HCT116 (cell line): ENCODE results near the gene GARIN3. TPM values are rescaled to one million over a fixed set of nuclear protein-coding genes. Genes with fewer than 3 reads are reported as not detected.

Experiments
- CEBPB ChIP-seq: IDR thresholded peaks from 2 replicates; pipeline ENCODE4 v1.6.1; 2012; ENCODE audit warnings: low read depth
- CTCF ChIP-seq, 3 experiments: fragments of 200-600 bp in 1 of 3; sonication (generic) in 1 of 3; IDR thresholded peaks in 2 of 3; conservative IDR thresholded peaks in 1 of 3; 2 replicates each; pipeline ENCODE4 v1.5.1; 2012 to 2017; ENCODE audit warnings: low read depth in 2 of 3, low read length in 2 of 3, antibody characterized with exemption in 1 of 3, borderline replicate concordance in 1 of 3, control low read depth in 1 of 3, mild to moderate bottlenecking in 1 of 3, mixed read lengths in 1 of 3, mixed run types in 1 of 3, moderate library complexity in 1 of 3; ENCODE audit not compliant: insufficient read depth in 1 of 3
- FOSL1 ChIP-seq: IDR thresholded peaks from 2 replicates; pipeline ENCODE4 v1.6.1; 2012; ENCODE audit warnings: low read depth
- MAX ChIP-seq: IDR thresholded peaks from 2 replicates; pipeline ENCODE4 v1.6.1; 2012
- POLR2AphosphoS5 ChIP-seq: IDR thresholded peaks from 2 replicates; pipeline ENCODE4 v1.6.1; 2011; ENCODE audit warnings: mild to moderate bottlenecking, low read depth, low read length, moderate library complexity
- REST ChIP-seq: IDR thresholded peaks from 2 replicates; pipeline ENCODE4 v1.6.1; 2012; ENCODE audit warnings: low read depth
- SIN3A ChIP-seq: IDR thresholded peaks from 2 replicates; pipeline ENCODE4 v1.6.1; 2012; ENCODE audit warnings: low read depth
- TCF7L2 ChIP-seq: IDR thresholded peaks from 2 replicates; pipeline ENCODE4 v1.7.0; 2011; ENCODE audit warnings: borderline replicate concordance, inconsistent platforms; ENCODE audit not compliant: insufficient read depth, insufficient read length; ENCODE audit errors: extremely low read depth
- ZNF274 ChIP-seq: fragments of 200-500 bp; sonication (Bioruptor generic); IDR thresholded peaks from 2 replicates; pipeline ENCODE4 v1.6.1; 2014; ENCODE audit warnings: mild to moderate bottlenecking, low read depth, low read length, inconsistent platforms
- total RNA-seq: library from RNA; stranded (reverse); gene quantifications from one replicate; pipeline ENCODE4 v1.2.1, GENCODE V29; 2021; ENCODE audit not compliant: unreplicated experiment

GARIN3 gene
- total RNA-seq, 1 experiment from 2014 or later, result not detected

DNA sequence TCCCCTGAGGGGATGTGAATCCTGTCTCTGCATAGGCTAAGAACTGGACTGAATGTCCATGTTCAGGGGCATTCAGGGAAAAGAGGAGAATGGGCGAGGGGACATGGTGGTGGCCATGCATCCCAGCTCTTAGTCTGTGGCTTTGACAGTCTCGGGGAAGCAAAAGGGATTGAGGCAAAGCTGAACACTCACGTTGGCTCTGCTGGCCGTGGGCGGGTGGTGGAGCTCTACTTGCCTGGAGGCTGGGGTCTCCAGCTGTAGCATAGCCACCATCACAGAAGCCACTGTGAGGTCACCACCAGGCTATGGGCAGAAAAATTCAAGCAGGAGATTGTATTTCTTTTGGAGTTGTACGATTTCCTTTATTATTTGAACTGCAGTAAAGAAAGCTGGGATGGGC lies 4.1 kb downstream of the GARIN3 start (continued):
- TF ChIP-seq CTCF (IDR thresholded peaks at IDR 0.05 in 2 of 3, conservative IDR thresholded peaks at IDR 0.05 in 1 of 3; ENCODE audit: borderline replicate concordance in 1 of 3, insufficient read depth in 1 of 3, low read depth in 2 of 3, low read length in 2 of 3) (no peak), ZNF274 (no peak), CEBPB (no peak), TCF7L2 (no peak), POLR2AphosphoS5 (no peak), REST (no peak), FOSL1 (no peak), MAX (no peak), SIN3A (no peak)
